Measurements from ENCODE around the gene ATXN10.

Gene ATXN10

GRCh38 chr22:45872659-45873263 is 201.1 kb downstream of the ATXN10 start:
- TF ChIP-seq CTCF (IDR thresholded peaks at IDR 0.05; ENCODE audit: low read depth, low read length) = no peak
- no peak for DNase-seq (ENCODE audit: extremely low read depth, low read depth)

DNA sequence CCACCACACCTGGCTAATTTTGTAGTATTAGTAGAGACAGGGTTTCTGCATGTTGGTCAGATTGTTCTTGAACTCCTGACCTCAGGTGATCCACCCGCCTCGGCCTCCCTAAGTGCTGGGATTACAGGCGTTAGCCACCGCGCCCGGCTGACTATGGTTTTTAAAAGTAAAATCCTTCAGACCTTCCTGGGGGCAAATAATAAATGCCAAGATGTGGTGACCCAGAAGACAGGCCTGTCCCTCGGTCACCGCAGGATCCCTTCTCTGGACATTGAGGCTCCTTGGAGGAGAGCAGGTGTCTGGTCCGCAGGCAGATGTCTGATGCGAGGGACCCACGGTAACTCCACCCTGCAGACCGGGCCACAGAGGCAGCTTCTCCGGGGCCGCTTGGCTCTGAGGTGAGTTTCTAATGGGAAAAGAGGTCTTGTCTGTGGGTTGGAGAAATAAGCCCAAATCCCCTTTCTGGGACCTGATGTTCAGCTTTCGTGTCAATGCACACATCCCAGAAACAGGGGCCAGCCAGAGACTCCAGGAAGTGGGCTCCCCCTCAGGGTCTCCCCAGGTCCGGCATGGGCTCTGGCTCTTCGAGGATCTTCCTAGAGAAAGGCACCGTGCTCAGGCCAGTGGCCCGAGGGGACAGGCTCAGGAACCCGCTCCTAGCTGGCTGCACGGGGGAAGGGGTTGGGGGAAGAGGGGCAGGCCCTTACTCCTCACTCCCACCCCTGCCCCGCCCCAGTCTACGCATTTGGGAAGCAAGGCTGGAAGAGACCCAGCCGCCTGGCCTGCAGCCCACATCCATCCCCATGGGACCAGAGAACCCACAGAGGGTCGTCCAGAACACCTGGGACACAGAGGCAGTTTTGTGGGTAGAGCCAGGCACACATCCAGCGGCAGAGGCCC is 204.8 kb downstream of the ATXN10 start:
- TF ChIP-seq CTCF (IDR thresholded peaks at IDR 0.05; ENCODE audit: low read depth, low read length) = no peak
- no peak for DNase-seq (ENCODE audit: extremely low read depth, low read depth)

GRCh38 chr22:45877036-45877380 is 205.4 kb downstream of the ATXN10 start:
- DNase-seq (ENCODE audit: extremely low read depth, low read depth) = no peak
- TF ChIP-seq CTCF (IDR thresholded peaks at IDR 0.05; ENCODE audit: low read depth, low read length) = no peak

DNA sequence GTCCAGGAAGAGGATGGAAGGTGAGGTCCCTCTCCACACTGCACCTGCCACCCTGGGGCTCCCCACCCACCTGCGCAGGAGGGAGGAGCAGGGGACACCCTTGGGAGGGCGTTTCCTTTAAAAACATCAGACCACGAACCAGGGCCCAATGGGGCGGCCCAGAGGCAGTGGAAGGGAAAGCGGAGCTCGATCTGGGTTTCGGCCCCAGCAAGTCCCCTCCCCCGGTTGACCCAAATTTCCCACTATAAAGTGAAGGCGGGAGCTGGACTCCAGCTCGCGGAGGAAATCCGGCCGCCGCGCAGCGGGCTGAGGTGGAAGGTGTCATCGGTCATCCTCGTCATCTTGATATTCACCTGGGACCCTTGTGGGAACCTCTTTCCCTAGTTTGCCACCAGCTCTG is 206.0 kb downstream of the ATXN10 start:
- no peak for TF ChIP-seq CTCF (IDR thresholded peaks at IDR 0.05; ENCODE audit: low read depth, low read length)
- no peak for DNase-seq (ENCODE audit: extremely low read depth, low read depth)

DNA sequence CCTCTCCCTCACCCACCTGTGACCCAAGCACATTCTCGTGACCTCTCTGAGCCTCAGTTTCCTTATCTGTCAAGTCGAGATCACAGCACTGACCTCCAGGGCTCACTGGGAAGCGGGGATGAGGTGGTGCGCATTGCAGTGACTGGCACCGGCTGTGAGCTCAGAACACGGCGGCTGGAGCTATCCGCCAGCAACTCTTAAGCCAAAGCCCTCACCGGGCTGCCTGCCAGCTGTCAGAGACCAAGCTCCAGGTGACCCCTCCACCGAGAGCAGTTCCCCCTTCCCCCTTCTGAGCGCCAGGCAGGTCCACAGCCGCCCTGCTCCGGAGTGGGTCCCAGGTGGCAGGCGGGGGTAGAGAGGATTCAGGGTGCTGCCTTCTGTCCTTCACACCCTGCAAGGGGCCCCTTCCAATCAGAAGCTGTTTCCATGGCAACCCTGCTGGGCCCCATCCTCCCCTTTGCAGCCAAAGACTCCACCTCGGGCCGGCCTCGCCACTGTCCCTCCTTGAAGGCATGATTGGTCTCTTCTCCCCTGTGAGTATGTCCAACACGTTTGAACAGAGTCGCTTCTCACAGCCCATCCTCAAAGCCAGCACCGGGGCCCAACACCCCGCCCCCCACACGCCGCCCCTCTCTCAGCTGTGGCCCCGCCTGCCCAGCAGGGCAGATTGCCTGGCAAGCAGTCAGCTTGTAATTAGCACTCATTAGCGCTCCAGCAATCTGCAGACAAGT is 206.6 kb downstream of the ATXN10 start:
- no peak for TF ChIP-seq CTCF (IDR thresholded peaks at IDR 0.05; ENCODE audit: low read depth, low read length)
- DNase-seq (ENCODE audit: extremely low read depth, low read depth) = no peak

- no peak for DNase-seq (ENCODE audit: extremely low read depth, low read depth)
- no peak for TF ChIP-seq CTCF (IDR thresholded peaks at IDR 0.05; ENCODE audit: low read depth, low read length)
Observed at GRCh38 chr22:45878901-45879551, 207.4 kb downstream of the ATXN10 start.

All from AG09319 (cell line).